H1 (cell line): ENCODE data around the gene ASZ1. TPM values are rescaled to one million over a fixed set of nuclear protein-coding genes. Genes with fewer than 3 reads are reported as not detected.

ENCODE experiments used
- CREB1 ChIP-seq: IDR thresholded peaks from 2 replicates; pipeline ENCODE4 v1.6.1; 2012; ENCODE audit warnings: inconsistent platforms
- EGR1 ChIP-seq: IDR thresholded peaks from 2 replicates; pipeline ENCODE4 v1.6.1; 2011; ENCODE audit warnings: low read depth, low read length, borderline replicate concordance
- KDM5A ChIP-seq: fragments of 200-600 bp; IDR thresholded peaks from 2 replicates; pipeline ENCODE4 v1.7.1; 2012; ENCODE audit warnings: mild to moderate bottlenecking, low read length, inconsistent platforms, mixed read lengths
- POLR2AphosphoS5 ChIP-seq: IDR thresholded peaks from 2 replicates; pipeline ENCODE4 v1.6.1; 2011; ENCODE audit warnings: low read depth, low read length
- RXRA ChIP-seq: IDR thresholded peaks from 2 replicates; pipeline ENCODE4 v1.6.1; 2011; ENCODE audit warnings: low read depth, mild to moderate bottlenecking, low read length, moderate library complexity; ENCODE audit not compliant: insufficient read depth
- TAF7 ChIP-seq: optimal IDR thresholded peaks from 2 replicates; pipeline ENCODE3; 2011; ENCODE audit warnings: low read depth, mild to moderate bottlenecking, inconsistent platforms, low read length, moderate library complexity, borderline replicate concordance
- polyA plus RNA-seq, 7 experiments: library from polyadenylated mRNA; depleted of rRNA in 3 of 7; stranded (reverse) in 5 of 7; unstranded in 2 of 7; fragments of >200 nt in 5 of 7; fragments of 200-250 nt in 2 of 7; gene quantifications; 1 replicate in 5 of 7; 2 replicates in 1 of 7; 4 replicates in 1 of 7; pipeline versions ENCODE4 v1.2.1 to v1.2.3, GENCODE V29; 2011 to 2013; ENCODE audit warnings: missing spikeins in 2 of 7, mixed read lengths in 2 of 7
- total RNA-seq: library from RNA; stranded (reverse); fragmentation: NEBNext Ultra II Directional; extraction: Animal tissue kit (Norgen Biotek cat#: 25700); gene quantifications from 2 replicates; pipeline ENCODE4 v1.2.1, GENCODE V29; 2021

ASZ1 gene
- total and polyA plus RNA-seq, 2 of the 8 experiments (the other 6 are each of a cell fraction or from before 2014, with no cell fraction given), result not detected

DNA sequence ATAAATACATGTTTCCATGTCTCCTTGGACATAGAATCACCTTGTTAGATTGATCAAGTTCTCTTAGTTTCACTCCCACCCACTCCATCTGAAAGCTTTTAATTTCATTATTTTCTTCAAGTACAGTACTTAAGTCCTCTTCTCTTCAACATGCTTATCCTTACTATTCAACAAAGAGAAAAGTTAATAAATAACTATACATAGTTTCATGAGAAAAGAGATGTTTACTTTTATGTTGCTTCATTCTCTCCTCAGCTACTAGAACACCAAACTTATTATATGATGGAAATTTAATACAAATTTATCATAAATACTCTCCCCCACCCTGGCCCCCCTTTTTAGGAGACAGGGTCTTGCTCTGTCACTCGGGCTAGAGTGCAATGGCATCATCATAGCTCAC lies 33.5 kb downstream of the ASZ1 start (continued):
- no peak for TF ChIP-seq KDM5A
- TF ChIP-seq POLR2AphosphoS5, result no peak
- TF ChIP-seq TAF7, result no peak
- no peak for TF ChIP-seq RXRA
- no peak for TF ChIP-seq EGR1
- no peak for TF ChIP-seq CREB1
- TF ChIP-seq, all 59 proteins: peak for 0
